Measurements from ENCODE around the gene TMEM219.

TMEM219 gene

DNA sequence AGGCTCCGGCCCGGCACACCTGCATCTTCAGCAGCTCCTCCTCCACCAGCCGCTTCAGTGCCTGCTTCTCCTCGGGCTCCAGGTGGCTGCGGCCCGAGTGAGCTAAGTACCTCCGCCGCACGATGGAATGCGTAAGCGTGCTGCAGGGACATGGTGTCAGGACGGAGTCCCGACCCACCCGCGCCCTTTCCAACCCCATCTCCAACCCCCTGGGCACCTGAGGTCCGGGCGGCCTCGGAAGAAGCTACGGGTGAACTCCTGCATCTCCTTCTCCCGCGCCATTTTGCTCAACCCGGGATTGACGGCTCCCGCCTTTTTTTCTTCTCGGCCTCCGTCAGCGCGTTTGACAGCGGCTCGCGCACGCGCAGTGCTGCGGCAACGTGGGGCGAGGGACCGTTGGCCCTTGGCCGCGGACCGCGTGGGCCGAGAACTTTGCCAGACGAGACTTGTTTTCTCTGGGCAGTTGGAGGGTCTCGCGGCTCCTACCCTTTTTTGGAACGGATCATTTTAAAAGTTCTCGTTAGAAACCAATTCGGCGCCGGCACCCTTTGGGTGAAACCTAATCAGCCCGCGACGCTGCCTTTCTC is 33.5 kb downstream of the TMEM219 start, which contains the start of gene HIRIP3:
HIRIP3 (minus strand) TSS at position 294 of the 587 bp plus-strand sequence; CDS start at position 282, 12 bp downstream.
- peak; percentile 94 for DNase-seq (ENCODE audit: low spot score)

DNA sequence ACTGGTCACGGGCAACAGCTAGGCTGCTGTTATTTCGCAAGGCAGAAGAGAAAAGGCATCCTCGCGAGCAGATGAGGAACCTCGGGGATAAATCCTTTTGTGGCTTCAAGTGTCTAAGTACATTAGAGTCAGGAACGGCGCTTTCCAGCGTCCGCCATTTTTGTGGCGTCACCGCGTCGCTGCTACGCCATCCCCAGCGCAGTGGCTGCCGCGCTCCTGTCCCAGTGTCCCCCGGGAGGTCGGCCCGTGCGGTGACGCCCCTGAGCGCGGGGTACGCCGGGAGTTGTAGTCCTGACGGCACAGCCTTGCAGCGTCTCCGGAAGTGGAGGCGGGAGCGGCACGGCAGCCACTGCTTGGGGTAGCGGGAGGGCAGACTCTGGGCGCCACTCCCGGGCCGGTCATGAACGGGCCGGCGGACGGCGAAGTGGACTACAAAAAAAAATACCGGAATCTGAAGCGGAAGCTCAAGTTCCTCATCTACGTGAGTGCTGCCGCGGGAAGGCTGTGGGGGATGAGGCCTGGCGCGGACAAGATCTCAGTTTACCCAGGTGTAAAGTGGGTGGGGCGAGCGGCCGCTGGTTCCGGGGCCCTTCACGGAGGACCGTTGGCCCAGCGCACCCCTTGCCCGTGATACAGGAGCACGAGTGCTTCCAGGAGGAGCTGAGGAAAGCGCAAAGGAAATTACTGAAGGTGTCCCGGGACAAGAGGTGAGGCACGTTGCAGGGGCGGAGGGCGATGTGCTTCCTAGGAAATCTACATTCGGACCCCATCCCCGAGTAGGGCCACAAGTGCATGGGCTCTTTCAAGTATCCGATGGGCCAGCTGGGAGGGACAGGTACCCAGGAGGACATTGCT is 34.3 kb downstream of the TMEM219 start, which contains the start of gene INO80E:
INO80E (plus strand) TSS at position 331 of the 855 bp plus-strand sequence; CDS start at position 401, 70 bp downstream.
- peak; percentile 99 for DNase-seq (ENCODE audit: low spot score)

DNA sequence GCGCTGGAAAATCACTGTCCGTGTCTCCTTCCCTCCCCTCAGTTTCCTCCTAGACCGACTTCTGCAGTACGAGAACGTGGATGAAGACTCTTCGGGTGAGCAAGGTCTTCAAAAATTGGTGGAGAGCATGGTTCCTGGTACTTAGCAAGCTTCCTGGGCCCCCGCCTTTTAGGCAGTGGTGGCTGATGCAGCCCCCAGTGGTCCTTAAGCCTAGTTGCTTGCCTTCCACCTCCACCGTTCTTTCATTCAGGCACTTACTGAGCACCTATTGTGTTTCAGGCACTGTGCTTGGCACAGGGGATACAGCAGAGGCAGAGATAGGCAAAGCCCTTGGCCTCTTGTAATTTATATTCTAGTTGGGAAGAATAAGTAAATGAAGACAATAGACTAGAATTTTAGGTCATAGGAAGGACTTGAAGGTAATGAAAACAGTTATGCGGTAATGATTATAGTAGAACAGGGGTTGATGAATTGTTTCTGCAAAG is 34.9 kb downstream of the TMEM219 start:
- DNase-seq (ENCODE audit: low spot score): no peak

DNA sequence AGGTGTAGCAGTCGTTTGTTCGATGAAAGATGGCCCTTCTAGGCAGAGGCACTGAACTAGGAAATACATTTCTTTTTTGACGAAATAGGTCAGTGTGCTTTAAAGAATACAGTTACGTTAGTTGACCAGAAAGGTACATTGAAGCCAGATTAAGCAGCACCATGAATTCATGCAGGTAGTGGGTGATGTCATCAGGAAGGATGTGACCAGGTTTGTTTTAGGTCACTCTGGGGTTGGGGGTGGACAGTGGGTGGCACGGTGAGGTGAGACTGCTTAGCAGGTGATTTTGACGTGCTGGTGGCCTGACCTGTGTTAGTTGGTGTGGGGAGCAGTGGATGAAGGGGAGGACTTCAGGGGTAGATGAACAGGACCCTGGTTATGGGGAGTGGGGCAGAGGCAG is 37.7 kb downstream of the TMEM219 start:
- DNase-seq (ENCODE audit: low spot score): no peak

DNA sequence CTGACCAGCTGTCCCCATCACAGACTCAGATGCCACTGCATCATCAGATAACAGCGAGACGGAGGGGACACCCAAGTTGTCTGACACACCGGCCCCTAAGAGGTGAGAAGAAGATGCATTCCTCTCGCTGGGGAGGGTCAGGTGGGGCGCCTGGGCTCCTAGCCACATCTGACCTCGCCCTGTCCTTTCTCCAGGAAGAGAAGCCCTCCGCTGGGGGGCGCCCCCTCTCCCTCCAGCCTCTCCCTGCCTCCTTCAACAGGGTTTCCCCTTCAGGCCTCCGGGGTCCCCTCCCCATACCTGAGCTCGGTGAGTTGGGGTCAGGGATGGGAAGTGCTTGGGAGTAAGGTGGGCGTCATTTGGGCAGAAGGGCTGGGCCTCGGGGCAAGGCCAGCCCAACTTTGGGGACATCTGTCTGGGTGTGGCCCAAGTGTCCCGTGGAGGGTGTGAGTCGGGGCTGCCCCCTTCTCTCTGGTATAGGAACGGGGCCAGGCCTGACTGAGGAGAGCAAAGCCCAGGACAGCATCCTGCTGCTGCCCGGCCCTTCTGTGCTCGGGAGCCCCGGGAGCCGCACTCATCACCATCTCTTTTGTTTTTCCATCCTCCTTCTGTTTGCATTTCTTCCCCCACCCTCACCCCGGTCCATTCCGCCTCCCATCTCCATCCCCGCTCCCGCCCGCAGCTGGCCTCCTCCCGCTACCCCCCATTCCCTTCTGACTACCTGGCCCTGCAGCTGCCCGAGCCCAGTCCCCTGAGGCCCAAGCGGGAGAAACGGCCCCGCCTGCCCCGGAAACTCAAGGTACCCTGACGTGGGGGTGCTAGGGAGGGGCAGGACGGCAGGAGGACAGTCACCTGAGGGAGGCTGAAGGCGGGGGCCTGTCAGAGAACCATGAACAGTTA is 39.1 kb downstream of the TMEM219 start:
- no peak for DNase-seq (ENCODE audit: low spot score)

DNA sequence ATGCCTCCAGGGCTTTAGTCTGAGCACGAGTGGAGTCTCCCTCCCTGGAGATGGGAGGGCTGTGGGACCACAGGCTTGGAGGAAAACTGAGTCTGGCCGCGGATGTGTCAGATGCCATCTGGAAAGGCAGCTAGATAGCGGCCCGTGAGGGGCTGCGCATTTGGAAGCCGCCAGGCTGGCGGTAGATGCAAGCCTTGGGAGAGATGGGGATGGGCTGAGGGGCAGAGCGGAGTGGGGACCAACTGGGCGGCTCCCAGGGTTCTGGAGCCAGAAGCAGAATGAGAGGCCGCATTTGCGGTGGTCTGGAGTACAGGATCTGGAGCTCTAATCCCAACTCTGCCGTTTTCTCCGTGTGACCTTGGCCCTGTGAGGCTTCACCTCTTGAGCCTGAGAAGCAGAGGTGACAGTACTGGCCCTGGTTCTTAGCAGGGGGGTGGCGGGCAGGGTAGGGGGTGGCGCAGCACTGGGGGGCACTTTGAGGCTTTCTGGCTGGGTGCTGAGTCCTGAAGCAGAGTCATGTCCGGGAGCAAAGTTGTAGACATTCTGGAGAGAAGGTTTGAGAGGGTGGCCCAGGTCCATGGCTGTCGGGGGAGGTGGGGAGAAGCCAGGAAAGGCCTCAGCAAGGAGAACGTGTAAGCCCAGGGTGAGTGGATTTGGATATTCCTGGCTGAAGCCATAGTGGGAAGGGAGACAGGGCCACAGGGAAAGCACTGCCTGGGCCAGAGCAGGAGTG is 40.9 kb downstream of the TMEM219 start:
- no peak for DNase-seq (ENCODE audit: low spot score)

DNA sequence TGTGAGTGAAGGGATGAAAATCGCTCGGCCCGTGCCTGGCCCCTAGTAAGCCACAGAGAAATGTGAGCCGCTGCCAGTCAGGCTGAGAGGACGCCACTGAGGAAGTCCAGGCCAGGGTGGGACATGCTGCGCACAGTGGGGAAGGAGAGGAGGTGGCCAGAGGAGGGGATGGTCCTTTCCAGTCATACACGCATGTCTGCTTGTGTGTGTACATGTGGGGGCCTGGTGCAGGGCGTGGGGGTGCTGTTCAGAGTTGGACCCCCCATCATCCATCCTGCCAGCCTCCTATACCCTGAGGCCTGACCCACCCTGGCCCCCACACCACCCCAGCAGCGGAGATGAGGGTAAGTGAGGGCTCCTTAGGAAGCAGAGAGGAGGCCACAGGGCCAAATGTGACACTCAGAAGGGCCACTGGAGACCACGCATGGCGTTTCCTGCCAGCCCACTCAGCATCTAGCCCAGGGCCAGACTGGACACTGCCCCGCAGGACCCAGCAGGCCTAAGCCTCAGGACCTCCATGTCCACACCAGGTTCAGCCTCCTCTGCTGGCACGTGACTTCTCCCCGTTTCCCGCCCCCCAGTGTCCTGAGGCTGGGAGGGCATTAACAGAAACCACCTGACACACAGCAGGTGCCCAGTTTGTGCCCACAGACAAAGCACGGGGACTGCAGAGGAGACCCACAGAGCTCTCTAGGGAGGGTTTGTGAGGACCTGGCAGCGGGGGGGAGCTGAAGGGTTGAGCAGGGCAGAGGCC is 42.0 kb downstream of the TMEM219 start:
- no peak for DNase-seq (ENCODE audit: low spot score)

DNA sequence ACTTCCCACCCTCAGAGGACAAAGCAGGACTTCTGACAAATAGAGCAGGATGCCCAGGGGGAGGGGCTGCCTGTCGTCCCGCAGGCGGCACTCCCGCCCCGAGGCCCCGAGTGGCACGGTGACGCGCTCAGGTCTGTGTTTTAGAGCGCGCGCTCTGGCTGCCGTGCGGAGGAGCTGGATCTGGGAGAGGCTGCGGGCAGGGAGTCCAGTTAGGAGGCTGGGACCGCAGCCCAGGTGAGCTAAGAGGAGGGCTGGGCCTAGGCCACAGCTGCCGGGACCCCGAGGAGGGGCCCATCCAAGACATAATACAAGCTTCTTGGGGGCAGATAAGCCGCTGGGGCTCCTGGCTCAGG is 42.5 kb downstream of the TMEM219 start:
- no peak for DNase-seq (ENCODE audit: low spot score)

DNA sequence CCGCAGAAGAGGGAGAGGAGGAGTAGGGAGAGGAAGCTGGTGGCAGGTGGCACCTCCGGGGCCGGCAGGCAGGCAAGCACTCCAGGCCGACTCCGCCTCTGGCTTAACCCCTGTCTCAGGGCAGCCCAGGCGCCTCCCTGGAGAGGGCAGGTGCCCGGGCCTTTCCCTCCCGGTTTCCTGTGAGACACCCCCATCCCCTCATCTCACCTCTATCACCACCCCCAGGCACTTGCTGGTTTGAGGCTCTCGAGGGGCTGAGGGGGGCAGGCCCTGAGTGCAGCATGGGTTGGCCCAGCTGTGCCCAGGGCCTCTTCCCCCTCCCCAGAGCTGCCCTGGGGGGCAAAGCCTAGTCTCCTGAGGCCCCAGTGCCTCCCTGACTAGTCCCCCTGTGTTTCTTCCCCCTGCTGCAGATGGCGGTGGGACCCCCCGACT is 42.9 kb downstream of the TMEM219 start:
- no peak for DNase-seq (ENCODE audit: low spot score)

DNA sequence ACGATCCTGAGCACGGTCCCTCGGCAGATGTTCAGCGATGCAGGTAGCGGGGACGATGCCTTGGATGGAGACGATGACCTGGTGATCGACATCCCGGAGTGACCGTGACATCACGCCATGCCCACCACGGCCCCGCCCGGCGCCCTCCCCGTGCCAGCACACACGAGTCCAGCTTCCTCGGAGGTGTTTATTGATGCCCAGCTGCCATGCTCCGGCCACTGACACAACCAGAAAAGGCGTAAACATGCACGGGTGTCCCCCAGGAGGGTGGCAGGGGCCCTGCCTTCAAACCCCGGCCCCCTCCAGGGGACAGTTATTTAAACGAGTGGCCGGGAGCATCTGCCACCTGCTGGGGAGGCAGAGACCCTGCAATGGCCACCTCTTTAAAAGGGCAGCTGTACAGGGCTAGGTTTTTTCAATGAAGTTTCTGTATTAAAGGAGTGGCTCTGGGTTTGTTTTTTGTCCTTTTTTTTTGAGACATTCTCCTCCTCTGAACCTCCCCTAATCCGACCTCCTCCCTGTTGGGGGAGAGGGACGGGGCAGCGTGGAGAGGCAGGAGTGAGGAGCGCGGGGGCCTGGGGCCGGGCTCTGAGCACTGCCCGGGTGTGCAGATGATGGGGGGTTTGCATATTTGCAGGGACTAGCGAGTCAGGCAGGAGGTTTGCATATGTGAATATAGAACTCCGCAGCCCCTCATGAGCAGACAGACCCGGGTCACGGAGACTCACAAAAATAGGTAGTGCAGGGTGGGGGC is 43.6 kb downstream of the TMEM219 start:
- peak; percentile 45 for DNase-seq (ENCODE audit: low spot score)

DNA sequence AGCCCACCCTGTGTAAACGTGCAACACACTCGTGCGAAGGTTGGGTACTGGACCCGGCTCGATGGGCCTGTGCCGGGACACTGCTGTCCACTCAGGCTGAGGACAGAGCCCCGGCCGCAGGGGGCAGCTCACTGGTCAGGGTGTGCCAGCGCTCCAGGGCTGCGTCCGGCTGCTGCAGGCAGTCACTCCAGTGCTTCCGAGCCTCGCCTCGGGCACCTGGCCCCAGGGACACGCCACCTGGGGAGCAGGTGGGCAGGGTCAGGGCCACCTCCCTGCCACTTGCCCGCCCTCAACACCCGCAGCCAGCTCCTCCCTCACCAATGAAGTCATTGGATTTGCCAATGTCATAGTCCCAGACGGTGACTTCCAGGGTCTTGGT is 44.2 kb downstream of the TMEM219 start:
- DNase-seq (ENCODE audit: low spot score): no peak

DNA sequence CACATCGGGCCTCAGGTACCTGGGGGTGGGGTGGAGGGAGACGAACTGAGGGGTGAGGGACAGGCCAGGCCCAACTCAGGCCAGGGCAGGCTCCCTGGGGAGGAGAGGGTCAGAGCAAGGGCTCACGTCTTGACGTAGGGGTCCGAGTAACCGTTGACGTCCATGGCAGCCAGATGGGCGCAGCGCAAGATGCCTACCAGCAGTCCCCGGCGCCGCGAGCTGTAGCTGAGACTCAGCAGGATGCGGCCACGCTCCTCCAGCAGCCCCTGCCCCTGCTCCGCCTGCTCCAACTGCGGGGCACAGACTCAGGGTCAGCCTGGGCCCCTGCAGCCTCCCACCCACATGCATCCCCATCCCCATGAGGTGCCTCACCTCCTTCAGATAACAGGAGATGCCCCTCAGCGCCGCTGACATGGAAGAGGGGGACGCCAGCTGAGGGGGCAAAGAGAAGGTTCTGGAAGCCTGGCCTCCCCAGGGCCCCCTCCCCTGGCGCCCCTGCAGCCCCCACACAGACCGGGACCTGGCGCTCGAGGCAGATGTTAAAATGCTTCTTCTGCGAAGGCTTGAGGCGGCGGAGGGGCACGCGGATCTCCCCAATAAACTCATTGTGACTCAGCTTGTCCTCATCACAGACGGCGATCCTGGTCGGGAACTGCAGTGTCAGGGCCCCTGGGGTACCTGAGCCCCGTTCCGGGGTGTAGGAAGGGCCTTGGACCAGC is 44.9 kb downstream of the TMEM219 start:
- no peak for DNase-seq (ENCODE audit: low spot score)

DNA sequence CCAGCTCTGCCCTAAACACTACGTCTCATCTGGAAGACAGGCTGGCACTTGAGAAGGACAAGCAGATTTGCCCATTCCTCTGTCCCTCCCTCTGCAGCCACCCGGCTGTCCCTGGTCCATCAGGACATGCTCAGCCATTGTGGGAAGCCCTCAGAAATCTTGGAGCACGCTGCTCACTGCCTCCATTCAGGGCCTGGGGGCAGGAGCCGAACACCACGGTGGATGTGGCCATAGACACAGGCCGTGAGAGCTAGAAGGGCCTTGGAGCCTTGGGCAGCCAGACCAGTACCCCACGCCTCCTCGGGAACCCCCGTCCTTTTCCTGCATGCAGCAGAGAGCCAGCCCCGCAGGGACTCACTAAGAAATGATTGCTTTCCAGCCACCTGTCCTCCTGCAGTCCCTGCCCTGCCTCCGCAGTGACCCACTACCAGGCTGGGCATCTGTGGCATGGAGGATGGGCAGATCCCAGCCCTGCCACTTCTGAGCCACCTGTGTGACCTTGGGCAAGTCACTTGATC is 45.6 kb downstream of the TMEM219 start:
- DNase-seq (ENCODE audit: low spot score): no peak

DNA sequence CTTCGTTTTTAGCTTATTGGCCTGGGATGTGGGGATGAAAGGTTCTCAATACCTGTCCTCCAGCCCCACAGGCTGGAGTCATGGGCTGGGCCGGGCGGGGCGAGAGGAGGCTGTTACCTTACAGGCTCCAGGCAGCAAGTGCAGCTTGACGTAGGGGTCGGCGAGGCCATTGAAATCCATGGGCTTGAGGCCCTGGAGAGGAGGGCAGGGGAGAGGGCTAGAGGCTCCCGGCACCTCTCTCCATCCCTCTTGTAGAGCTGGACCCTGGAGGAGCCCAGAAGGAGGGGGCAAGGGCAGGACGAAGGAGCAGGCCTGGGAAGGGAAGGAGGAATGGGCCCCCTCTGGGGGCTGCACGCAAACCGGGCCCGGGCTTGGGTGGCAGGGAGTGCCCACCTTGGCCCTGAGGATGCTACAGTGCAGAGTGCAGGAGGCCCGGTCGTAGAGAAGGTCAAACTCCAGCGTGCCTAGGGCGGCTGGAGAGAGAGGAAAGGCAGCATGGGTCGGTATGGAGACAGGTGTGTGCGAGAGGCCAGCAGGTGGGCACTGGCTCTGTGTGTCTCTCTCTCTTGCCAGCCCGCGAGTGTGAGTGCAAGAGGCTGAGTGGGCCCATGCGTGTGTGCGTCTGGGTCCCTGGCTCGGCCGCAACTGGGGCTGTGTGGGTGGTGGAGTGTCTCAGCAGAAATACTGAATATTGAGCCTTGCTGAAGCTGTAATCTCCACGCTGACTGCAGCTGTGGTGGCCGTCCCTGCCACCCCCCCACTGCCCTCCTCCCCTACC is 47.4 kb downstream of the TMEM219 start:
- no peak for DNase-seq (ENCODE audit: low spot score)

DNA sequence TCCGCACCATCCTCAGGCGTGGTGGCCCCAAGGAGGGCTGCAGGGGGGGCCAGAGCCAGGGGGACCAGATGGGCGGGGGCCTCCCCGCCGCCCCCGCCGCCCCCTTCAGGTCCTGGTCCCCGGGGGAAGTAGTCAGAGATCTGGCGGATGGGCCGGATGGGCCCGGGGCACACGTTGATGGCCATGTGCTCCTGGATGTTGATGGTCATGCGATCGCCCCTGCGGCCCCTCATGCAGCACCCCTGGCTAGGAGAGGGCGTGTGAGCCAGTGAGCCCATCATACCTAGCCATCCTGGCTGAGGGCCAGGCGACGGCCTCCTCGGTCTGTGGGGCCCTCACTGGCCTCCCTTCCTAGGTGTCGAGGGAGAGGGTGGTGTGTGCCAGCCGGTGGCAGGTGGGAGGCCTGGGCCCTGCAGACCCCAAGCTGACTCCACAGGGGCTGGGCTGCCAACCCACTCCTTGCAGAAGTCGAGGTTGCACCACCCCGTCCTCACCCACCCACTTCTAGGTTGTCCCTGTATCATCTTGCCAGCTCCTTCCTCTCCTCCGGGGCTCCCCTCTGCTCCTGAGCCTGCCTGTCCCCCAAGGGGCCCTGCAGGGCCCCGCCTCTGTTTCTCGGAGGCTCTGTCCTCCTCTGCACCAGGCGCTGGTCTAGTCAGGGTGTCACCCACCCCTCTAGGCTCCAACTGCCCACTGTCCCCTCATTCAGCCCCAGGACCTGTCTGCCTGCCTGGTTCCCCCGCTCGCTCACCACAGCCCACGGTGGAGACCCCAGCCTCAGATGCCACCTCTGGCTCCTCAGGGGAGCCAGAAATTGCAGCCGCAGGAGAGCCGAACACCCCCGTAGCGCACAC is 48.3 kb downstream of the TMEM219 start:
- no peak for DNase-seq (ENCODE audit: low spot score)

DNA sequence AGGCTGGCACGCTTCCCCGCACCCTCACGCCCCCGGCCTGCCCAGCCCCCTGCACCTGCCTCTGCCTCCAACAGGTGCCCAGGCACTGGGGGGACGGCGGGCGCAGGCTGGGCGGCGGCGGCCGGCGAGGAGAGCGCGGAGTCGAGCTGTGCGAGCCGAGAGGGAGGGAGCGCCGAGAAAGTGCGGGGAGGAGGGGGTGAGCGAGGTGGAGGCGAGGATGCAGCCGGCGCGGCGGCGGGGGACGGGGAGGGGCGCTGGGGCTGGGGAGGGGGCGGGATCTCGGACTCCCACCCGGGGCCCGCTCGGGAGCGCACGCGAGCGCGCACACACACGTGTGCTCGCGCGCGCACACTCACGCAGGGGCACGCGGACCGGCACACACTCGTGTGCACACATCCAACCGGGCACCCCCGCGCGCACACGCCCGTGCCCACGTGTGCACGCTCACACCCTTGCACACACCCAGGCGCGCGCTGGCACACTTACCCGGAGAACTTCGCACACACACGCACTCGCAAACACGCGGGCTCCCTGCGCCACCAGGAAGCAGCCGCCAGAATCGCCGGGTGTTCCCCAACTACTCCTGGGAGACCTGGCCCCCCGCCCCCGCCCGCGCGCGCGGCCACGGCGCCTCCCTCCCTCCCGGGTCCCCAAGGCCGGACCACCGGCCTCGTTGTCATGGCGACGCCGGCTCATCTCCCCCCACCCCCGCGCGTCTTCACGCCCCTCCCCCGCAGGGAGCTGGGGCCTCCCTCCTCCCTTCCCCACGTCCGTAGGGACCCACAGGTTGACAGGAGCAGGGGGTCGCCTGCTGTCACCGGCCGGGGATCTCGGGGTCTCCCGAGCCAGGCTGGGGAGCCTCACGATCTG is 49.2 kb downstream of the TMEM219 start, which contains the start of gene DOC2A:
DOC2A (minus strand) TSS at position 184 of the 870 bp plus-strand sequence. CDS start 805 bp downstream, outside the sequence.
- no peak for DNase-seq (ENCODE audit: low spot score)
